Stimulated activated CD8-positive, alpha-beta memory T cell treated with anti-CD3 and anti-CD28 coated beads, Interleukin-4, amount 100 ng/mL, for 4 hours (primary cell): ENCODE measurements around the gene UVSSA.
"Not testable (repeated sequence)": the region's sequence is repeated elsewhere in the genome, so short reads cannot be mapped to it uniquely, and the experiment has no call there.

Experiments used
- DNase-seq, 2 donors: peaks; one replicate each; pipeline ENCODE4 v3.0.0-alpha.2; 2020; ENCODE audit warnings: low read depth in 2 of 2, low spot score in 1 of 2

UVSSA gene

DNA sequence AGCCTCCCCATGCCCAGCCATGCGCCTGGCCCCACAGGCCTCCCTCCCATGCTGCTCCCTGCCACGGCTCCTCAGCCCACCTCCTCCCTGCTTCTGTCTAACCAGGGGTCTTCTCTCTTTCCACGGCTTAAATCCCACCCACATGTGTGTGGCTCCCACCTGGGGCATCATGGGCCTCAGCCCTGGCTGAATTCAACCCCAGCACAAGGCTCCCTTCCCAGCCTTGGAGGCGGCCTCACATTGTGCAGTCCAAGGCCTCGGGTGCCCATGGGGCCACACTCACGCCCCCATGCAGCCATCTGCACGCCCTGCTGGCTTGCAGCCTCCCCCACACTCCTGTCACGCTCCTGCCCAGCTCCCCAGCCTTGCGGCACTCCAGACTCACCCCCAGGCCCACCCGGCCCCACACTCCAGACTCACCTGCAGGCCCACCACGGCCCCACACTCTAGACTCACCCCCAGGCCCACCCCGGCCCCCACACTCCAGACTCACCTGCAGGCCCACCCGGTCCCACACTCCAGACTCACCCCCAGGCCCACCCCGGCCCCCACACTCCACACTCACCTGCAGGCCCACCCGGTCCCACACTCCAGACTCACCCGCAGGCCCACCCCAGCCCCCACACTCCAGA, 30.4 kb upstream of the UVSSA start:
- DNase-seq = no peak

- no peak for DNase-seq
Observed at GRCh38 chr4:1317177-1318045, 29.6 kb upstream of the UVSSA start.

DNA sequence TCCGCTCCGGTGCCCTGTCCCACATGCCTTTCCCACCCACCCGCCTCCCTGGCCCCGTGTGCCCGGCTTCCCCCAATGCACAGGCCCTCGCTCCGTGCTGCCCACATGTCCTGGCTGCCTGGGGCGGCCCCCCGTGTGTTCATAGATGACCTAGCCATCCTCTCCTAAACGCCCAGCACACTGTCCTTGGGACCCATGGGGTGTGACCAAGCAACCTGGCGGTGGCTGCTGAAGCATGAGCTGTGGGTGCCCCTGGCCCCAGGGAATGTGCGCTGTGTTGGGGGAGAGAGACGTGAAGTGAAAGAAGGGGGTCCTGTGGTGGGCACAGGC, 29.0 kb upstream of the UVSSA start:
- DNase-seq = no peak

- DNase-seq = no peak
Observed at GRCh38 chr4:1318488-1319213, 28.4 kb upstream of the UVSSA start.

GRCh38 chr4:1321486-1321885, 25.5 kb upstream of the UVSSA start:
- no peak for DNase-seq

GRCh38 chr4:1321946-1322650, 24.9 kb upstream of the UVSSA start:
- DNase-seq = no peak

DNA sequence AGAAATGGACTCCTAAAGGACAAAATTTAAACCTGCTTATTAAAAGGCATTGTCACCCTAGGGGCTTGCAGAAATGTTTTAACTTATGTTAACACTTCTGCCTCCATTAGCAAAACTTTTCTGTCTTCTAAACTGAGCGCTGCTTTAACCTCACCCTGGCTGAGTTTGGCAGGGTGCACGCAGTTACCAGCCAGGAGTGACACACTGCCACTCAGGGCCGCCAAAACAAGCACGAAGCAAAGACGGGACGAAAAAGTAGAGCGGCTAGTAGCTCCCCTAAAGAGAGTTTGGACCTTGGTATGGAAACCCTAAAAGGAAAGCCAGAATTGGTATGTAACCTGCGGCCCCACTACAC, 23.8 kb upstream of the UVSSA start:
- DNase-seq = no peak

- DNase-seq = no peak
Observed at GRCh38 chr4:1323635-1324442, 23.2 kb upstream of the UVSSA start.

DNA sequence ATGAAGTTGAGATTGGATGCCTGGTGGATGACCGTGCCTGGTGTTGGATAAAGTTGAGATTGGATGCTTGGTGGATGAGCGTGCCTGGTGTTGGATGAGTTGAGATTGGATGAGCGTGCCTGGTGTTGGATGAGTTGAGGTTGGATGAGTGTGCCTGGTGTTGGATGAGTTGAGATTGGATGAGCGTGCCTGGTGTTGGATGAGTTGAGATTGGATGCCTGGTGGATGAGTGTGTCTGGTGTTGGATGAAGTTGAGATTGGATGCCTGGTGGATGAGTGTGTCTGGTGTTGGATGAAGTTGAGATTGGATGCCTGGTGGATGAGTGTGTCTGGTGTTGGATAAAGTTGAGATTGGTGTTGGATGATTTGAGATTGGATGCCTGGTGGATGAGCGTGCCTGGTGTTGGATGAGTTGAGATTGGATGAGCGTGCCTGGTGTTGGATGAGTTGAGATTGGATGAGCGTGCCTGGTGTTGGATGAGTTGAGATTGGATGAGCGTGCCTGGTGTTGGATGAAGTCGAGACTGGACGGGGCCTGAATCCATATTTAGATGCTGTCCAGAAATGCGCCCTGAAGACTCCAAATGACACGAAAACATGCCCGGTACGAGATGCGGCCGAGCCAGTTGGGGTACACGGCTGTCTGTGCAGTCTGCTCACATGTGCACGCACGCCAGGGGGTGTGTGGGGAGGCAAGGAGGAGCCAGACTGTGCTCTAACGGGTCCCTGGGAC, 22.4 kb upstream of the UVSSA start:
- not testable (repeated sequence) for DNase-seq

DNA sequence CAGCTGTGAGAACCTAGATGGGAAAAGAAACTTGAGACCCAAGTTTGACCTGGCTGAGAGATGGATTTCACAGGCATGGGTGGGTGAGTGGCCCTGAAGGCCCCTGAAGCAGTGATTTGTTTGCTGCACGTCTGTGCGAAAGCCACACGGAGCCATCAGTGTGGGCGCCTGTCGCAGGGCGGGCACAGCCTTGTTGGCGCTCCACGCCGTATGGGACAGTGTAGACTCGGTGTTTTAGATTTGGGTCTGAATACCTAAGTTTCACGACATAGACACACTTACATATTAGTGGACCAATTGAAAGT, 21.9 kb upstream of the UVSSA start:
- no peak for DNase-seq

- no peak for DNase-seq
Observed at GRCh38 chr4:1325681-1326635, 21.1 kb upstream of the UVSSA start.

GRCh38 chr4:1326751-1327525, 20.1 kb upstream of the UVSSA start:
- no peak for DNase-seq

DNA sequence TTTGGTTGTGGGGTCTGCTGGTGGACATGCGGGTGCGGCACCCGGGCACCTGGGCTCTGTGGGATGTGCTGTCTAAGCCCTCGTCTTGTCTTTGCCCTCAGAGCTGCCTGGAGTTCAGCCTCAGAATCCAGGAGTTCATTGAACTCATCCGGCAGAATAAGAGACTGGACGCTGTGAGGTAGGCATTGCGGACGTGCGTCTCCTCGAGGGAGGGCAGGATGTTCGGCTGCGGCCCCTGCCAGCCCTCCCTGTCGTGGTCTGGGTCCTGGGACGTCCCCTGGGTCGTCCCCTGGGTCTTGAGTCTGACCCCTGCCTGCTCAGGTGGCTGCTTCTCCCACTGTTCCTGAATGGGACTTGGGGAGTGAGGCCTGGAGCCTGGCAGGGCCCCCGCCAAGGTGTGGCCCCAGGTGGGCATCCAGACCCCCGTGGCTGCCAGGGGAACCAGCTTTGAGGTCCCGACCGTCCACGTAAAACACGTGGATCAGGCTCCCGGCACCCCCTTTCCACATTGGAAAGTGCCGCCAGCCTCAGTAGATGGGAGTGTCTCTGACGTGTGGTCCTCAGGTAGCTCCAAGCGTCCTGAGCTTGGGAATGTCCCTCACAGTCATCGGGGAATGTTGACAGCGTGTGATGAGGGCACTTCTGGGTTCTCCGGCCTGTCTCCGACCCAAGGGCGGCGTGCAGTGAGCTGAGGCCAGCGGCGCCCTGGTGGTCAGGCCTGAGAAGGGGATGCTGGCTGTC, 19.3 kb upstream of the UVSSA start:
- no peak for DNase-seq

GRCh38 chr4:1328267-1329155, 18.5 kb upstream of the UVSSA start:
- no peak for DNase-seq

DNA sequence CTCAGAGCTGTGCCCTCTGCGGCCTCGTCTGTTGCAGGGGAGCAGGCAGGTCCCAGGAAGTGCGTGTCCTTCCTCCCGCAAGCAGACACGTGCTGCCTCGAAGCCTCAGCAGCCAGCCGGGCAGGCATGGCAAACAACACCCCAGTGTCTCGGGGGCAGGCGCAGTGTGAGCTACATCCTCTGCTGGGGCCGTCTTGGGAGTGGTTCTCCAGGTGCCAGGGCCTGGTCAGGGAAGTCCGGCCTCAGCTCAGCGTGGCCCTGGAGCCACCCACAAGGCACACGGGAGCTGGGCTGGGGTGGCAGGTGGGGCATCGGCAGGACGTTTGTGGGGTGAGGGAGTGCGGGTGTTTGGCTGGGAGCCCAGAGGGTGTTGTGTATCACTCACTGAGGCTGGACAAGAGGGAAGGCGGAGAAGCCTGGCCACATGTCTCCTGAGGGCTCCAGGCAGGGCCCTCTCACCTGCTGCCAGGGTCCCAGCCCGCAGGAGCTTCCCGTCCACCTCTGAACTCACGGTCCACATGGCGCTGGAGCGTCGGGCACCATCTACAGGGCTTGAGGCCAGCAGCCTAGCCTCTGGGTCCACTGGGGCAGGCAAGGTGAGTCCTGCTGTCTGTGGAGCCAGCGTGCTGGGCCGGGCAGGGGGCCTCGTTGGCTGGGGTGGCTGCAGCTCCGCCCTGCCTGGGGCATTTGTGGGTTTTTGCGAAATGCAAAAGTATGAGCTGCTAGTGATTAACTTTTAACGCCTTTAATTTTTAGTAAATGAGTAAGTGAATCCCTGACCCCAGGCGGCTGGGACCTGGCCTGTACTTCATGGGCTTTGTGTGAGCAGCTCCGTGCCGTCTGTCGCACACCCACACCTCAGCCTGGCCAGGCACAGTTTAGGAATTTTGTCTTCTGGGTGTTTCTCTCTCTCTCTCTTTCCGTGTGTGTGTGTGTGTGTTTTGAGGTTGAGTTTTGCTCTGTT, 17.3 kb upstream of the UVSSA start:
- DNase-seq = no peak
